HG03342 (cell line): ENCODE measurements around the gene PDE3B.
A peak's percentile ranks its signal among the peaks of the same experiment; 100 is the strongest.
"Not testable (repeated sequence)": the region's sequence is repeated elsewhere in the genome, so short reads cannot be mapped to it uniquely, and the experiment has no call there.

Experiments
- ATAC-seq: cut with Tn5 transposase; IDR thresholded peaks from one replicate; pipeline ENCODE4 v1.9.1; 2021; ENCODE audit warnings: mild to moderate bottlenecking, moderate library complexity; ENCODE audit not compliant: unreplicated experiment

Gene PDE3B

DNA sequence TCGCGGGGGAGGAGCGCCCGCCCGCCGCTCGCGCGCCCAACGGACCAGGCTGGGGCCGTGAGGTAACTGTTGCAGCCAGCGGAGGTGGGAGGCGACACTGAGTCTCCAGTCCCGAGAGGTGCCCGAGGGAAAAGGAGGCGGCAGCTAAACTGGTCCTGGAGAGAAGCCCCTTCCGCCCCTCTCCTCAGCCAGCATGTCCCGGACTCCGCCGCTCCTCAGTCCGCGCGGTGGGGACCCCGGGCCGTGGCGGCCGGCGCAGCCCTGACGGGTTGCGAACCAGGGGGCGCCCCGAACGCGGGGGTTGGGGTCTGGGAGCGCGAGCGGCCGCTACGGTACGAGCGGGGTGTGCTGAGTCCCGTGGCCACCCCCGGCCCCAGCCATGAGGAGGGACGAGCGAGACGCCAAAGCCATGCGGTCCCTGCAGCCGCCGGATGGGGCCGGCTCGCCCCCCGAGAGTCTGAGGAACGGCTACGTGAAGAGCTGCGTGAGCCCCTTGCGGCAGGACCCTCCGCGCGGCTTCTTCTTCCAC is at the start of gene PDE3B:
PDE3B (plus strand) TSS at position 108 of the 529 bp plus-strand sequence; CDS start at position 380, 272 bp downstream.
- peak; percentile 57 for ATAC-seq

- ATAC-seq = not testable (repeated sequence)
These were observed 48.3 kb upstream of the PDE3B start for GRCh38 chr11:14595261-14595660.

DNA sequence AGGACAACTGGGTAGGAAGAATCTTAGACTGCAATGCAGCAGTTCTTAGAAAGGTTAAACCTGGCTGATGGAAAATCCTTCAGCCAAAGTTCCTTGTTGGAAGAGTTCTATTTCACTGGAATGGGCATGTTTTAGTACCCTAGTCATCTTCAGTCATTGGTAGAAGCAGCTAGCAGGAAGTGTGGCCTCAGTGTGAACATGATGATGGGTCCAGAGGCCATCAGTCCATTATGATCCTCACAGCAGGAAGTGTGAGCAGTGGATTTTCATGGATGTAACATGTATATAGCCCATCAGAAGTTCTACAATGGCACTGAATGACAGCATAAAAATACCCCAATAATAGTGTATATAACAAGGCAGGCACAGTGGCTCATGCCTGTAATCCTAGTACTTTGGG is 35.9 kb upstream of the PDE3B start:
- ATAC-seq = no peak

DNA sequence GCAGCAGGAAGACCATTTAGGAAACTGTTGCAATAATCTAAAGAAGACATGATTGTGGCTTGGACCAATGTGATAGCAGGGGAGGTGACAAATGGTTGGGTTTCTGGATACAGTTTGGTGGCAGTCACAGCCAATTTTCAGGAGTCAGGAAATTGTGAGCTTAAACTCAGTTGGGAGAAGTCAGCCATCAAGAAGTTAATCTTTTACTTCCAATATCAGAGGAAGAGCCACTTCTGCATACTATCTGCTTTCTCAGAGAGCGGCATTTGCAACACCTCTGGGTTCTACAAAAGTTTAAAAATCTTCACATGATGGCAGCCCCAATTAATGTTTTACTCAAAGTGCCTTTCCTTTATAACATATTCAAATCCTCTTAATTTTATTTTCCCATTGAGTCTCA is 33.7 kb upstream of the PDE3B start:
- no peak for ATAC-seq

GRCh38 chr11:14611939-14612338 is 31.7 kb upstream of the PDE3B start:
- ATAC-seq = no peak

- ATAC-seq = no peak
These were observed 30.9 kb upstream of the PDE3B start for GRCh38 chr11:14612694-14613093.

DNA sequence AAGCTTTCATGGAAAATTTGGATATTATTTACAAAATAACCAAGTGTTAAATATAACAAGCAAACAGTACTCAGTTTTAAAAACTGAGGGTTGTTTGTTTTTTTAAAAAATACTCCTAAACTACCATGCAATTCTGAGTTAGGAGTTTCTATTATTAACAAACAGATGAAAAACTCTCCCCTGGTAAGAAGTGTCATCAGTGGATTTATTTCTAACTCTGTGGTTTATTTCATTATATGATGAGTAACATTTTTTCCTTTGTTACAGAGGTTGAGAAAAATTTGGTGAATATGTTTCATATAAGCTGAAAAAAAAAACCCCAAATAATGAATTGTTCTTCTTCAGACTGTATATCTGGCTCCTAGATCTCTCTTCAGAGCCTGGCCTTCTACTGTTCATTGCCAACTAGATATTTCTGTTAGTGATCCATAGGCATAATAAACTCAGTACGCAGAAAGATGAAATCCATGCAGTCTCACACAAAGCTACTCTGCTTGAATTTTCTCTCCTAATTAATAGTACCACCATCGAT is 29.4 kb upstream of the PDE3B start:
- ATAC-seq = no peak

- no peak for ATAC-seq
These were observed 26.2 kb upstream of the PDE3B start for GRCh38 chr11:14617241-14618027.

DNA sequence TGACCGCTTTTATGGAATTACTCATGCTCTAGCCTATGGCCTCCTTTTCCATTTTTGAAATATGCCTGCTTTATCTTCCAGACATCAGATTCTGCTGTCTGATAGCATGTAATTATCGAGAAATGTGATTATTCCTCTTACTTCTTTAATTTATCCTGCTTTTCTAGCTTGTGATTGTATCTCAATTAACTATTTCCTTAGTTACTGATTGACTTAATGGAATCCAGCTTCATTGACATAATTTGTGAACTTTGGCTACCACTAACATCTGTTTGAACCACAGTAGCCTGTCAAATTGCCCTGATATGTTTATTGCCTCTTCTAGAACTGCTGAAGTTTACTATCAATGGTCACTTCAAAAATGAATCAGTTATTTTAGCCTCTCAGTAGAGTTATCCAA is 25.5 kb upstream of the PDE3B start:
- ATAC-seq = no peak

DNA sequence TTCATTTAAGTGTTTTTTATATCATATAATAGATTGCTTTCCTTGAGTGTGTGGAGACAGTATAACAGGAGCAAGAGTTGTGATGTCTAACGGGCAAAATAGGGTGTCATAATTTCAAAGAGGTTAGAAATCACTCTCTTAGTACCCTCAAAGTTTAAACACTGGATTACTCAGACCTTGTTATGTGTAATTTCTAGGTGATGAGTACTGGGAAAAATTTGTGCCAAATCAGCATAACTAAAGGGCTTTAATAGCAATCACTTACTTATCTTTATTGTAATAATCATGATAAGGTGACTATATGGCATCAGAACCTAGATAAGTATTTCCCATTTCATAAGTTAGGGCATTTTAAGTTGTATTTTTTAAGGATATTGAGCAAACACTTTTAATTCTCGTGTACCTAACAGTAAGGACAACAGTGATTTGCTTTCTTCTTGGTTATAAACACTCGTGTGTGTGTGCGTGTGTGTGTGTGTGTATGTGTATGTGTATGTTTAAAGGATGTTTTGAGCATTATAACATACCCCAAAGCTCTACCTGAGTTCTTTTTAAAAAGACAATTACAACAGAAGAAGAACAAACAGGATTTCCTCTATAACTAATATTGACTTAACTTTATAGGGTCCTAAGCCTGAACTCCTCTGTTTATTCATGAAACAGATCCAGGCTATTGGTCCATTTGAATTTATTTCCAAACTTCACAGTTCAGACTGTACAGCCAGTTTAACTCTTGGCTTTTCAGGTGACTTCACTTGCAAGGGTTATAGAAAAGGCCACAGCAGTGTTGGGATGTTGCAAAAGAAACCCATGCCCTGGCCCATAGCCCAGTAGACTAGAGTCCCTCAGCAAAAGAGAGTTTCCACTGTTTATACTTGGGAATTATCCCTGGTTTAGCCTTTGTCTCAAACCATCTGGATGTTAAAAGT is 23.7 kb upstream of the PDE3B start:
- ATAC-seq = no peak

DNA sequence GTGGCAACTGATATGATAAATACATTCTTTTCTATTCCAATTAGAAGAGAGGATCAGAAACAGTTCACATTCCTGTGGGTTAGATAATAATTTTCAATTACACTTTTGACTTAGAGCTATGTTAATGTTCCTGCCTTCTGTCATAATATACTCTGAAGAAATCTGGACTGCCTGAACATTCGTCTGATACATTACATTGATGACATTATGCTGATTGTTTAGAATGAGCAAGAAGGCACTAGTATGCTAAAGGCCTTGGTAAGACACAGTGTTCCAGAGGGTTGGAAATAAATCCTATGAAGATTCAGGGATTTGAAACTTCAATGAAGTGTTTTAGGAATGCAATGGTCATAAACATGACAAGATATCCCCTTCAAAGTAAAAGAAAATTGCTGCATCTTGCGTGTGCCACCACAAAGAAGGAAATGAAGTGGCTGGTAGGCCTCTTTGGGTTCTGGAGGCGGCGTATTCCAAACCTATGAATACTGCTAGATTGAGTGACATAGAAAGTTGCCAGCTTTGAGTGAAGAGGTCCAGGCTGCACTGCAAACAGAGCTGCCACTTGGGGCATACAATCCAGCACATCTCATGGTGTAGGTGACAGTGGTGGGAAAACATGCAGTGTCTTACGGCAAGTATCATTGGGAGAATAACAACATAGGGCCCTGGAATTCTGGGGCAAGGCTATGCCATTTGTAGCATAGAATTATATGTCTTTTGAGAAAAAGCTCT is 21.2 kb upstream of the PDE3B start:
- ATAC-seq = no peak

- ATAC-seq = no peak
These were observed 20.6 kb upstream of the PDE3B start for GRCh38 chr11:14623036-14623435.

GRCh38 chr11:14625586-14626205 is 17.9 kb upstream of the PDE3B start:
- peak; percentile 43 for ATAC-seq

GRCh38 chr11:14626650-14627049 is 17.0 kb upstream of the PDE3B start:
- ATAC-seq = no peak

DNA sequence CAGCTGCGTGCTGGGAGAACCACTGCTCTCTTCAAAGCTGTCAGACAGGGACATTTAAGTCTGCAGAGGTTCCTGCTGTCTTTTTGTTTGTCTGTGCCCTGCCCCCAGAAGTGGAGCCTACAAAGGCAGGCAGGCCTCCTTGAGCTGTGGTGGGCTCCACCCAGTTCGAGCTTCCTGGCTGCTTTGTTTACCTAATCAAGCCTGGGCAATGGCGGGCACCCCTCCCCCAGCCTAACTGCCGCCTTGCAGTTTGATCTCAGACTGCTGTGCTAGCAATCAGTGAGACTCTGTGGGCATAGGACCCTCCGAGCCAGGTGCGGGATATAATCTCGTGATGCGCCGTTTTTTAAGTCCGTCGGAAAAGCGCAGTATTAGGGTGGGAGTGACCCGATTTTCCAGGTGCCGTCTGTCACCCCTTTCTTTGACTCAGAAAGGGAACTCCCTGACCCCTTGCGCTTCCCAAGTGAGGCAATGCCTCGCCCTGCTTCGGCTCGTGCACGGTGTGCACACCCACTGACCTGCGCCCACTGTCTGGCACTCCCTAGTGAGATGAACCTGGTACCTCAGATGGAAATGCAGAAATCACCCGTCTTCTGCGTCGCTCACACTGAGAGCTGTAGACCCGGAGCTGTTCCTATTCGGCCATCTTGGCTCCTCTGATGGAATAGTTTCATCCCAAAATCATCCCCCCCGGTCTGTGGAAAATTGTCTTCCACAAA is 9.9 kb upstream of the PDE3B start:
- not testable (repeated sequence) for ATAC-seq

GRCh38 chr11:14634813-14635212 is 8.8 kb upstream of the PDE3B start:
- no peak for ATAC-seq

- no peak for ATAC-seq
These were observed 8.1 kb upstream of the PDE3B start for GRCh38 chr11:14635546-14635945.

DNA sequence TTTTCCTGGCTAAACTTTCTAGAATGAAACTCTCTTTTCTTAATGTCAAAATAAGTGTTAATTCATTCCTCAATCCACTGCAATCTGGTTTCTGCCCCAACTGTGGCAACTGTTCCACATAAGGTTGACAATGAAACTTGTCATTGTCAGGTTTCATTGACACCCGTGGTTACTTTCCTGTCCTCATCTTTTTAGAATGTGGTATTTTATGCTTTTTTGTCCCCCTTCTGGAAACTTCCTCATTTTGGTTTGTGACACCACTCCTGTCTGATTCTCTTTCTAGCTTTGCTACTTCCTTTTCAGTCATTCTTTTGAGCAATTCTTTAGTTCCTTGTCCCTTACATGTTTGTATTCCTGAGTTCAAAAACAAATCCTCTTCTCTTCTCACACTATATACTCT is 7.5 kb upstream of the PDE3B start:
- peak; percentile 52 for ATAC-seq

DNA sequence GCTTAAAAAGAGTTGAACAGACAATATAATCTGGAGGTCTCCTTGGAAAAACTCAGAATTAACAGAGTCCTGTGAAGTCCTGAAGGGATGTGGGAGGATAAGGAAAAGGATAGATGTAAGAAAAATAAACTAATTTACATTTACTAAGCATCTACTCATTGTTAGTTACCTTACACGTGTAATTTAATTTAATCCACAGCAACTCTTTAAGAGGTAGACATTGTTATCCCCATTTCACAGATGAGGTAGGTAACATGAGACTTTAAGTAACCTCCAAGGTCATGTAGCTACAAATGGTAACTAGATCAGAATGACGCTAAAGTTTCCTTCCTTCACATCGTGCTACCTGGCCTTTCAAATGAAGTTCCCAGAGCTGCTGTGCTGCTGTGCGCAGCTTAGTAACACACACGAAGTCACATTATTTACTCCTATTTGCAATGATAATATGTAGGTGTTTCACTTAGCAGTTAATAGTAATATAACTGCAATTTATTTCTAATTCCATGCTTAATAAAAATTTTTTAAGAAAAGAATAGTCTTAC is 5.7 kb upstream of the PDE3B start:
- no peak for ATAC-seq
